CD14-positive monocyte (primary cell): Measurements from ENCODE around the gene RER1. TPM values are rescaled to one million over a fixed set of nuclear protein-coding genes. Genes with fewer than 3 reads are reported as not detected.

Experiments used
- DNase-seq, 3 donors: peaks; one replicate each; pipeline ENCODE4 v3.0.0-alpha.2; 2011 to 2022
- H2AFZ ChIP-seq: 2 replicates; pipeline ENCODE4 v1.6.0; 2012; ENCODE audit warnings: mild to moderate bottlenecking, low read depth, low read length, inconsistent platforms; ENCODE audit not compliant: insufficient read depth, poor library complexity, severe bottlenecking
- H3K27ac ChIP-seq, 2 donors: 1 replicate in 1 of 2; 2 replicates in 1 of 2; pipeline ENCODE4 v1.5.1; 2012 to 2013; ENCODE audit warnings: low read length in 2 of 2, control low read depth in 1 of 2, inconsistent platforms in 1 of 2, low read depth in 1 of 2, mild to moderate bottlenecking in 1 of 2
- H3K27me3 ChIP-seq, 2 donors: one replicate each; pipeline versions ENCODE4 v1.6.0 to v1.6.1; 2011 to 2013; ENCODE audit warnings: low read length in 2 of 2; ENCODE audit not compliant: control insufficient read depth in 2 of 2, insufficient read depth in 2 of 2
- H3K36me3 ChIP-seq, 2 donors: replicated peaks in 1 of 2; 1 replicate in 1 of 2; 2 replicates in 1 of 2; pipeline versions ENCODE4 v1.5.1 to v1.6.1; 2012 to 2013; ENCODE audit warnings: low read length in 2 of 2, control low read depth in 1 of 2, inconsistent platforms in 1 of 2, mild to moderate bottlenecking in 1 of 2; ENCODE audit not compliant: insufficient read depth in 2 of 2, control insufficient read depth in 1 of 2
- H3K4me1 ChIP-seq, 2 donors: 1 replicate in 1 of 2; 2 replicates in 1 of 2; pipeline versions ENCODE4 v1.5.1 to v1.6.1; 2012 to 2013; ENCODE audit warnings: low read length in 2 of 2, control low read depth in 1 of 2, inconsistent platforms in 1 of 2, mild to moderate bottlenecking in 1 of 2, moderate library complexity in 1 of 2; ENCODE audit not compliant: insufficient read depth in 2 of 2, control insufficient read depth in 1 of 2
- H3K4me2 ChIP-seq: replicated peaks from 2 replicates; pipeline ENCODE3; 2012; ENCODE audit warnings: low read length, moderate library complexity, mild to moderate bottlenecking; ENCODE audit not compliant: poor library complexity, severe bottlenecking; ENCODE audit errors: extremely low read depth
- H3K4me3 ChIP-seq, 3 experiments: fragments of 200-600 bp in 1 of 3; sonication (generic) in 1 of 3; replicated peaks in 1 of 3; 1 replicate in 2 of 3; 2 replicates in 1 of 3; pipeline ENCODE4 v1.5.1; 2011 to 2013; ENCODE audit warnings: low read length in 3 of 3, mild to moderate bottlenecking in 3 of 3, control low read depth in 2 of 3, low read depth in 2 of 3, inconsistent platforms in 1 of 3, moderate library complexity in 1 of 3
- H3K79me2 ChIP-seq: 2 replicates; pipeline ENCODE4 v1.6.0; 2012; ENCODE audit warnings: mild to moderate bottlenecking, control low read depth, inconsistent platforms, low read length, moderate library complexity; ENCODE audit not compliant: insufficient read depth
- H3K9ac ChIP-seq: 2 replicates; pipeline ENCODE4 v1.6.0; 2017; ENCODE audit warnings: low read length, mild to moderate bottlenecking; ENCODE audit not compliant: insufficient read depth, poor library complexity, severe bottlenecking
- H3K9me3 ChIP-seq, 2 donors: replicated peaks in 1 of 2; 1 replicate in 1 of 2; 2 replicates in 1 of 2; pipeline versions ENCODE4 v1.5.1 to v1.6.1; 2012 to 2013; ENCODE audit warnings: low read length in 2 of 2, control low read depth in 1 of 2; ENCODE audit not compliant: control insufficient read depth in 1 of 2, insufficient read depth in 1 of 2
- H4K20me1 ChIP-seq: 2 replicates; pipeline ENCODE4 v1.6.0; 2012; ENCODE audit warnings: mild to moderate bottlenecking, low read length, control low read depth, moderate library complexity; ENCODE audit not compliant: insufficient read depth
- H3K27ac Mint-ChIP-seq, 7 donors: one replicate each; pipeline ENCODE4 v1.8.0; 2020; ENCODE audit warnings: mild to moderate bottlenecking in 7 of 7, mixed read lengths in 7 of 7, moderate library complexity in 6 of 7, inconsistent platforms in 2 of 7
- H3K27me3 Mint-ChIP-seq, 3 donors: one replicate each; pipeline ENCODE4 v1.8.0; 2021 to 2022; ENCODE audit warnings: low read depth in 3 of 3, mild to moderate bottlenecking in 3 of 3, mixed read lengths in 3 of 3, moderate library complexity in 3 of 3, inconsistent platforms in 1 of 3
- H3K36me3 Mint-ChIP-seq, 2 donors: one replicate each; pipeline ENCODE4 v1.8.0; 2020; ENCODE audit warnings: mixed read lengths in 2 of 2, inconsistent platforms in 1 of 2, mild to moderate bottlenecking in 1 of 2
- H3K4me1 Mint-ChIP-seq: one replicate; pipeline ENCODE4 v1.8.0; 2020; ENCODE audit warnings: mild to moderate bottlenecking, mixed read lengths
- H3K4me3 Mint-ChIP-seq, 2 donors: one replicate each; pipeline ENCODE4 v1.8.0; 2020; ENCODE audit warnings: mild to moderate bottlenecking in 2 of 2, mixed read lengths in 2 of 2, moderate library complexity in 1 of 2
- H3K9me3 Mint-ChIP-seq, 7 donors: one replicate each; pipeline ENCODE4 v1.8.0; 2020 to 2022; ENCODE audit warnings: mixed read lengths in 7 of 7, mild to moderate bottlenecking in 6 of 7, moderate library complexity in 6 of 7, inconsistent platforms in 2 of 7
- WGBS: methylation state at CpG from one replicate; pipeline ENCODE4 v1.1.5; 2013; ENCODE audit warnings: missing lambda C conversion rate; ENCODE audit not compliant: insufficient coverage; 5-methylcytosine and 5-hydroxymethylcytosine counted together
- intact Hi-C, 2 donors: fragments of 100-400 bp; cut with micrococcal nuclease; formaldehyde crosslinking; loops; one replicate each; pipeline versions ENCODE4 v1.15.0 to v1.15.1; 2023
- polyA plus RNA-seq, 3 donors: library from polyadenylated mRNA; depleted of rRNA in 1 of 3; unstranded in 2 of 3; stranded (reverse) in 1 of 3; fragments of 300-500 nt in 2 of 3; fragments of >200 nt in 1 of 3; fragmentation: Illumina TruSeq in 2 of 3; gene quantifications; 1 replicate in 2 of 3; 2 replicates in 1 of 3; pipeline ENCODE4 v1.2.3, GENCODE V29; 2012 to 2021
- TF ChIP-seq, protein P1 (sequence below): fragments of 200-600 bp; IDR thresholded peaks from one replicate; pipeline ENCODE4 v1.8.0; 2022; ENCODE audit warnings: antibody characterized with exemption, mild to moderate bottlenecking

RER1 gene
- polyA plus RNA-seq, 3 donors, result 98.3 to 235 (median 193) TPM

DNA sequence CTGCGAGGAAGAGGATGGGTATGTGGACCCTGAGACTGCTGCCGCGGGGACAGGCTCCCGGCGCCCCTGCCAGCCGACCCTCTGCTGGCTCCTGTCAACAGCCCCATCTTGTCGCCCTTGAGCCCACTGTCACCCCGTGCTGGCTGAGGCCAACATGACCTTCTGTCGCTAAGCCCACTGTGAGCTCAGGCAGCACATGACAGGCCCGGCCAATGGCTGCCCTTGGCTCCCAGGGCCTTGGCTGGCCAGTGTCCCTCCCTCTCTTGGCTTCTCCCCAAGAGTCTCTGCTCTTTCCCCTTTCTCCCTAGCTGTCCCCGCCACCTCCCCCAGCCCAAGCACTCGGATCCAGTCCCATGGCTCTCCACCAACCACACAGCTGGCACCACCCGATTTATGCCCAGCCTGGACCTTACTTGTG is 17.2 kb downstream of the RER1 start:
- H3K27me3 Mint-ChIP-seq, result peaks cover 0 to 4% (median 2%) of the 10 kb centered on the region in 3 donors
- Histone ChIP-seq H4K20me1 (peaks cover 12% of the 10 kb centered on the region), H3K27ac (no peak overlapping the region), H3K4me1 (peaks cover 17 to 20% of the 10 kb centered on the region in 2 donors), H3K27me3 (no peaks in the 10 kb centered on the region), H3K4me3 (no peak overlapping the region), H3K36me3 (peaks cover 12 to 23% of the 10 kb centered on the region in 2 donors), H3K79me2 (peaks cover 5% of the 10 kb centered on the region), H2AFZ (no peak overlapping the region), H3K4me2 (no peak overlapping the region), H3K9me3 (no peaks in the 10 kb centered on the region), H3K9ac (no peak overlapping the region)
- WGBS, result 97% methylated on average over 13 of the region's 13 CpGs
- peak overlapping the region in 3 of 7 donors; percentile 32 to 47 (median 37) for H3K27ac Mint-ChIP-seq
- no peak for DNase-seq
- H3K36me3 Mint-ChIP-seq, result peaks cover 24 to 42% of the 10 kb centered on the region in 2 donors
- intact Hi-C loops, result no loop called here
- TF ChIP-seq, protein P1, sequence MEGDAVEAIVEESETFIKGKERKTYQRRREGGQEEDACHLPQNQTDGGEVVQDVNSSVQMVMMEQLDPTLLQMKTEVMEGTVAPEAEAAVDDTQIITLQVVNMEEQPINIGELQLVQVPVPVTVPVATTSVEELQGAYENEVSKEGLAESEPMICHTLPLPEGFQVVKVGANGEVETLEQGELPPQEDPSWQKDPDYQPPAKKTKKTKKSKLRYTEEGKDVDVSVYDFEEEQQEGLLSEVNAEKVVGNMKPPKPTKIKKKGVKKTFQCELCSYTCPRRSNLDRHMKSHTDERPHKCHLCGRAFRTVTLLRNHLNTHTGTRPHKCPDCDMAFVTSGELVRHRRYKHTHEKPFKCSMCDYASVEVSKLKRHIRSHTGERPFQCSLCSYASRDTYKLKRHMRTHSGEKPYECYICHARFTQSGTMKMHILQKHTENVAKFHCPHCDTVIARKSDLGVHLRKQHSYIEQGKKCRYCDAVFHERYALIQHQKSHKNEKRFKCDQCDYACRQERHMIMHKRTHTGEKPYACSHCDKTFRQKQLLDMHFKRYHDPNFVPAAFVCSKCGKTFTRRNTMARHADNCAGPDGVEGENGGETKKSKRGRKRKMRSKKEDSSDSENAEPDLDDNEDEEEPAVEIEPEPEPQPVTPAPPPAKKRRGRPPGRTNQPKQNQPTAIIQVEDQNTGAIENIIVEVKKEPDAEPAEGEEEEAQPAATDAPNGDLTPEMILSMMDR, result no peak
- H3K4me1 Mint-ChIP-seq, result peaks cover 6% of the 10 kb centered on the region
- H3K9me3 Mint-ChIP-seq, result no peaks in the 10 kb centered on the region
- H3K4me3 Mint-ChIP-seq, result no peak overlapping the region

DNA sequence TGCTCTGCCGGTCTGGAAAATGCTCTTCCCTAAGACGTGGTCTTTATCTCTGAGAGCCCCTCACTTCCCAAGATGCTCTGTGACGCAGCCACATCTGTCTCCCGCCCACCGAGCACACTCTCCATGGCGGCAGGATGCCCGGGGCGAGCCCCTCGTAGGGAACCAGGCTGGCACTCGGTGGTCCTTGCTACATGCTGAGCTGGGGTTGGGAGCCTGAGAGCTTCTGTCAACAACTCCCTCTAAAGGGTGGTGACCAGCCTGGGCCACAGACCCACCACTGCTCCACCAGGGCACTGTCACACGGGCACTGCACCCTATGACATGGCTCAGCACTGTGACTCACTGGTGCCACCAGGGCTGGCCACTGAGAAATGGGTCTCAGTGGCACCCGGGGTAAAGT is 18.1 kb downstream of the RER1 start:
- Histone ChIP-seq H3K4me3 (no peak overlapping the region), H3K4me2 (no peak overlapping the region), H4K20me1 (peaks cover 4% of the 10 kb centered on the region), H2AFZ (no peak overlapping the region), H3K27ac (no peak overlapping the region), H3K9me3 (no peaks in the 10 kb centered on the region), H3K27me3 (no peaks in the 10 kb centered on the region), H3K36me3 (peaks cover 3 to 14% of the 10 kb centered on the region in 2 donors), H3K4me1 (peaks cover 24 to 29% of the 10 kb centered on the region in 2 donors), H3K9ac (no peak overlapping the region), H3K79me2 (peaks cover 5% of the 10 kb centered on the region)
- 97% methylated on average over 12 of the region's 12 CpGs for WGBS
- H3K27me3 Mint-ChIP-seq, result peaks cover 7 to 9% (median 8%) of the 10 kb centered on the region in 3 donors
- peaks cover 0 to 3% (median 0%) of the 10 kb centered on the region in 7 donors for H3K9me3 Mint-ChIP-seq
- H3K27ac Mint-ChIP-seq, result peak overlapping the region in 2 of 7 donors; percentile 16 to 70
- H3K4me3 Mint-ChIP-seq, result no peak overlapping the region
- intact Hi-C loops, result loop anchor here (5.0 to 10.0 kb wide), 6 partner anchors 118 to 487 kb away; partner anchors contain the start of genes PANK4 (in 1 of the 2) and TTC34 (in 1 of the 2)
- DNase-seq, result no peak
- H3K4me1 Mint-ChIP-seq, result peaks cover 12% of the 10 kb centered on the region
- TF ChIP-seq, protein P1, result no peak
- H3K36me3 Mint-ChIP-seq, result peaks cover 16 to 33% of the 10 kb centered on the region in 2 donors
